H1 (cell line): Measurements from ENCODE around the gene KCNK7. TPM values are rescaled to one million over a fixed set of nuclear protein-coding genes. Genes with fewer than 3 reads are reported as not detected.

Experiments
- CTCF ChIA-PET: fragments of 300-600 bp; sonication (Branson Sonifier 250); formaldehyde crosslinking; loops from one replicate; lab custom pipeline; 2021; ENCODE audit not compliant: partially characterized antibody; lab: Charles Lee
- POLR2A ChIA-PET: fragments of 300-600 bp; sonication (Branson Sonifier 250); formaldehyde crosslinking; loops from one replicate; lab custom pipeline; 2021; ENCODE audit warnings: inconsistent platforms; ENCODE audit not compliant: partially characterized antibody; lab: Charles Lee
- DNase-seq, 2 experiments: peaks; one replicate each; pipeline versions ENCODE4 v3.0.0 to v3.0.0-alpha.2; 2010 to 2022; ENCODE audit warnings: low spot score in 2 of 2, low read depth in 1 of 2, mixed read lengths in 1 of 2
- FAIRE-seq: peaks from 2 replicates; lab custom pipeline; 2011; peaks lifted over from hg19 to GRCh38; lab: Jason Lieb, UNC
- H2AFZ ChIP-seq: 2 replicates; pipeline ENCODE4 v1.8.1; 2012; ENCODE audit warnings: low read length, inconsistent platforms
- H2AK5ac ChIP-seq: 2 replicates; pipeline ENCODE4 v1.6.1; 2013; ENCODE audit warnings: low read depth, low read length
- H2BK120ac ChIP-seq: replicated peaks from 2 replicates; pipeline ENCODE3; 2013; ENCODE audit warnings: low read depth, low read length, inconsistent platforms
- H2BK12ac ChIP-seq: 2 replicates; pipeline ENCODE4 v1.6.1; 2013; ENCODE audit warnings: low read depth, low read length
- H2BK15ac ChIP-seq: 2 replicates; pipeline ENCODE4 v1.6.1; 2013; ENCODE audit warnings: low read length
- H2BK20ac ChIP-seq: 2 replicates; pipeline ENCODE4 v1.6.1; 2013; ENCODE audit warnings: low read length
- H2BK5ac ChIP-seq: 2 replicates; pipeline ENCODE4 v1.6.1; 2013; ENCODE audit warnings: low read depth, low read length
- H3K14ac ChIP-seq: 2 replicates; pipeline ENCODE4 v1.6.1; 2013; ENCODE audit warnings: inconsistent platforms; ENCODE audit not compliant: insufficient read length
- H3K18ac ChIP-seq: 2 replicates; pipeline ENCODE4 v1.6.1; 2013; ENCODE audit warnings: low read length; ENCODE audit errors: extremely low read depth
- H3K23ac ChIP-seq: 2 replicates; pipeline ENCODE4 v1.6.1; 2013; ENCODE audit warnings: inconsistent platforms; ENCODE audit not compliant: insufficient read length
- H3K23me2 ChIP-seq: 2 replicates; pipeline ENCODE4 v1.6.1; 2013; ENCODE audit warnings: low read depth, low read length
- H3K27ac ChIP-seq: 2 replicates; pipeline ENCODE4 v1.6.1; 2011; ENCODE audit warnings: low read depth, low read length, inconsistent platforms
- H3K27me3 ChIP-seq, 4 experiments: replicated peaks in 1 of 4; 1 replicate in 1 of 4; 2 replicates in 3 of 4; pipeline versions ENCODE4 v1.6.1 to v1.8.1; 2011 to 2013; ENCODE audit warnings: low read length in 3 of 4, mild to moderate bottlenecking in 3 of 4, inconsistent platforms in 2 of 4, mixed read lengths in 2 of 4, moderate library complexity in 1 of 4; ENCODE audit not compliant: control insufficient read depth in 3 of 4, insufficient read depth in 3 of 4; ENCODE audit errors: extremely low read depth in 1 of 4
- H3K36me3 ChIP-seq, 4 experiments: 2 replicates each; pipeline versions ENCODE4 v1.6.1 to v1.8.1; 2011 to 2013; ENCODE audit warnings: mild to moderate bottlenecking in 4 of 4, low read length in 3 of 4, moderate library complexity in 2 of 4, control low read depth in 1 of 4, inconsistent platforms in 1 of 4; ENCODE audit not compliant: insufficient read depth in 4 of 4, control insufficient read depth in 2 of 4
- H3K4ac ChIP-seq: replicated peaks from 2 replicates; pipeline ENCODE3; 2013; ENCODE audit warnings: low read length, low read depth, mixed read lengths, inconsistent platforms; ENCODE audit not compliant: insufficient read length
- H3K4me1 ChIP-seq, 4 experiments: replicated peaks in 1 of 4; 1 replicate in 1 of 4; 2 replicates in 3 of 4; pipeline versions ENCODE4 v1.6.1 to v1.8.1; 2011 to 2013; ENCODE audit warnings: low read length in 3 of 4, inconsistent platforms in 2 of 4, mixed read lengths in 1 of 4; ENCODE audit not compliant: insufficient read depth in 4 of 4, control insufficient read depth in 3 of 4
- H3K4me2 ChIP-seq, 2 experiments: 2 replicates each; pipeline versions ENCODE4 v1.6.1 to v1.8.1; 2011 to 2013; ENCODE audit warnings: low read depth in 2 of 2, low read length in 2 of 2, control low read depth in 1 of 2, inconsistent platforms in 1 of 2, mild to moderate bottlenecking in 1 of 2; ENCODE audit not compliant: insufficient read depth in 1 of 2
- H3K4me3 ChIP-seq, 4 experiments: fragments of 200-600, 300-600 bp in 1 of 4; sonication (generic), shearing (Covaris generic), sonication (Bioruptor Twin) in 1 of 4; 2 replicates each; pipeline versions ENCODE4 v1.5.1 to v1.8.1; 2011 to 2016; ENCODE audit warnings: low read length in 4 of 4, low read depth in 3 of 4, control low read depth in 2 of 4, inconsistent platforms in 2 of 4, mild to moderate bottlenecking in 2 of 4, mixed read lengths in 1 of 4, moderate library complexity in 1 of 4; ENCODE audit not compliant: insufficient read depth in 2 of 4; ENCODE audit errors: extremely low read depth in 1 of 4
- H3K56ac ChIP-seq: replicated peaks from 2 replicates; pipeline ENCODE3; 2013; ENCODE audit warnings: low read depth, mild to moderate bottlenecking, mixed read lengths, low read length, inconsistent platforms; ENCODE audit not compliant: insufficient read length
- H3K79me1 ChIP-seq: 2 replicates; pipeline ENCODE4 v1.6.1; 2013; ENCODE audit warnings: low read depth, low read length, control low read depth
- H3K79me2 ChIP-seq, 2 experiments: 2 replicates each; pipeline versions ENCODE4 v1.6.1 to v1.8.1; 2012 to 2013; ENCODE audit warnings: low read length in 2 of 2, mild to moderate bottlenecking in 2 of 2, inconsistent platforms in 1 of 2; ENCODE audit not compliant: insufficient read depth in 2 of 2, control insufficient read depth in 1 of 2
- H3K9ac ChIP-seq, 4 experiments: replicated peaks in 1 of 4; 1 replicate in 1 of 4; 2 replicates in 3 of 4; pipeline versions ENCODE4 v1.6.1 to v1.8.1; 2011 to 2013; ENCODE audit warnings: low read depth in 3 of 4, low read length in 3 of 4, control low read depth in 2 of 4, mild to moderate bottlenecking in 2 of 4, moderate library complexity in 2 of 4, inconsistent platforms in 1 of 4; ENCODE audit errors: extremely low read depth in 1 of 4
- H3K9me3 ChIP-seq, 2 experiments: 2 replicates each; pipeline versions ENCODE4 v1.6.1 to v1.8.1; 2012 to 2013; ENCODE audit warnings: mild to moderate bottlenecking in 2 of 2, moderate library complexity in 2 of 2, control low read depth in 1 of 2, inconsistent platforms in 1 of 2, low read depth in 1 of 2, low read length in 1 of 2, mixed read lengths in 1 of 2; ENCODE audit not compliant: insufficient read depth in 2 of 2
- H4K20me1 ChIP-seq, 2 experiments: replicated peaks in 1 of 2; 2 replicates each; pipeline versions ENCODE3 to v1.8.1; 2011 to 2013; ENCODE audit warnings: inconsistent platforms in 2 of 2, low read length in 2 of 2, mild to moderate bottlenecking in 1 of 2; ENCODE audit not compliant: insufficient read depth in 2 of 2, control insufficient read depth in 1 of 2
- H4K5ac ChIP-seq: 2 replicates; pipeline ENCODE4 v1.6.1; 2013; ENCODE audit warnings: low read length, low read depth, mixed read lengths, inconsistent platforms; ENCODE audit not compliant: insufficient read length
- H4K8ac ChIP-seq: 2 replicates; pipeline ENCODE4 v1.8.0; 2013; ENCODE audit warnings: mild to moderate bottlenecking, moderate library complexity, low read length, inconsistent platforms; ENCODE audit not compliant: insufficient read depth; ENCODE audit errors: extremely low read depth
- H4K91ac ChIP-seq: replicated peaks from 2 replicates; pipeline ENCODE3; 2013; ENCODE audit warnings: low read length, mixed read lengths, inconsistent platforms; ENCODE audit not compliant: insufficient read length
- ATF2 ChIP-seq: IDR thresholded peaks from 2 replicates; pipeline ENCODE4 v1.6.1; 2012; ENCODE audit warnings: low read length, inconsistent platforms
- ATF3 ChIP-seq: IDR thresholded peaks from 2 replicates; pipeline ENCODE4 v1.6.1; 2011; ENCODE audit warnings: low read depth, mild to moderate bottlenecking, low read length; ENCODE audit not compliant: insufficient read depth
- BCL11A ChIP-seq, 2 experiments: IDR thresholded peaks; one replicate each; pipeline ENCODE4 v1.6.1; 2011; ENCODE audit warnings: low read depth in 2 of 2, low read length in 2 of 2, mild to moderate bottlenecking in 2 of 2
- CEBPB ChIP-seq: IDR thresholded peaks from 2 replicates; pipeline ENCODE4 v1.6.1; 2012; ENCODE audit warnings: low read depth, low read length
- HDAC2 ChIP-seq, 2 experiments: fragments of 300-600 bp in 1 of 2; sonication (generic) in 1 of 2; IDR thresholded peaks; 2 replicates each; pipeline ENCODE4 v1.6.1; 2011 to 2012; ENCODE audit warnings: low read depth in 2 of 2, low read length in 2 of 2, mild to moderate bottlenecking in 2 of 2, moderate library complexity in 2 of 2, borderline replicate concordance in 1 of 2, inconsistent platforms in 1 of 2
- HDAC6 ChIP-seq: IDR thresholded peaks from one replicate; pipeline ENCODE4 v1.7.1; 2012; ENCODE audit warnings: low read depth, mild to moderate bottlenecking, inconsistent platforms, low read length, moderate library complexity
- KDM1A ChIP-seq: fragments of 200-600, 300-600 bp; sonication (generic); IDR thresholded peaks from 2 replicates; pipeline ENCODE4 v1.7.1; 2016; ENCODE audit warnings: mild to moderate bottlenecking, low read length, borderline replicate concordance
- PHF8 ChIP-seq: fragments of 200-600 bp; sonication (generic); conservative IDR thresholded peaks from 2 replicates; pipeline ENCODE4 v1.7.1; 2012; ENCODE audit warnings: low read depth, mild to moderate bottlenecking, inconsistent platforms, low read length, moderate library complexity
- SP1 ChIP-seq: IDR thresholded peaks from 2 replicates; pipeline ENCODE4 v1.6.1; 2011; ENCODE audit warnings: low read depth, low read length
- TAF7 ChIP-seq: optimal IDR thresholded peaks from 2 replicates; pipeline ENCODE3; 2011; ENCODE audit warnings: low read depth, mild to moderate bottlenecking, inconsistent platforms, low read length, moderate library complexity, borderline replicate concordance
- TEAD4 ChIP-seq: IDR thresholded peaks from 2 replicates; pipeline ENCODE4 v1.6.1; 2012; ENCODE audit warnings: low read depth, low read length, inconsistent platforms, mixed read lengths
- WGBS, 2 experiments: shearing (Covaris generic) in 1 of 2; methylation state at CpG; one replicate each; pipeline versions ENCODE4 v1.1.6 to v1.1.7; 2013 to 2015; ENCODE audit warnings: low lambda C conversion rate in 2 of 2, mixed read lengths in 2 of 2, inconsistent platforms in 1 of 2, low coverage in 1 of 2, missing lambda C conversion rate in 1 of 2; ENCODE audit not compliant: insufficient replicate concordance in 2 of 2, insufficient coverage in 1 of 2, insufficient read length in 1 of 2; ENCODE audit errors: extremely low coverage in 1 of 2, missing lambda C conversion rate in 1 of 2; 5-methylcytosine and 5-hydroxymethylcytosine counted together
- polyA plus RNA-seq, 7 experiments: library from polyadenylated mRNA; depleted of rRNA in 3 of 7; stranded (reverse) in 5 of 7; unstranded in 2 of 7; fragments of >200 nt in 5 of 7; fragments of 200-250 nt in 2 of 7; gene quantifications; 1 replicate in 5 of 7; 2 replicates in 1 of 7; 4 replicates in 1 of 7; pipeline versions ENCODE4 v1.2.1 to v1.2.3, GENCODE V29; 2011 to 2013; ENCODE audit warnings: missing spikeins in 2 of 7, mixed read lengths in 2 of 7
- total RNA-seq: library from RNA; stranded (reverse); fragmentation: NEBNext Ultra II Directional; extraction: Animal tissue kit (Norgen Biotek cat#: 25700); gene quantifications from 2 replicates; pipeline ENCODE4 v1.2.1, GENCODE V29; 2021

KCNK7 gene
- total and polyA plus RNA-seq, 2 of the 8 experiments (the other 6 are each of a cell fraction or from before 2014, with no cell fraction given): 0.74 to 1.0 TPM

- Histone ChIP-seq H2BK15ac (no peak overlapping the region), H2BK120ac (no peak overlapping the region), H4K5ac (no peak overlapping the region), H2AFZ (no peak overlapping the region), H3K79me2 (no peaks in the 10 kb centered on the region; a peak in 1 of 4 replicates), H3K23me2 (peaks cover 7% of the 10 kb centered on the region; the same call in 1 of the 2 replicates), H3K4ac (no peak overlapping the region), H3K56ac (no peak overlapping the region), H2BK20ac (no peak overlapping the region), H3K18ac (no peak overlapping the region), H4K8ac (no peak overlapping the region), H3K9ac (no peak overlapping the region), H2AK5ac (no peak overlapping the region), H4K20me1 (peaks cover 2 to 13% of the 10 kb centered on the region in 2 experiments), H3K79me1 (0 out of 2 replicates have a peak, but pooled peaks cover 3% of the 10 kb centered on the region), H3K27ac (no peak overlapping the region), H3K4me2 (no peak overlapping the region), H3K14ac (no peak overlapping the region), H3K36me3 (peaks cover 4 to 24% (median 13%) of the 10 kb centered on the region in 4 experiments; a peak in 6 of 8 replicates), H3K4me3 (no peak overlapping the region), H3K4me1 (peaks cover 0 to 12% (median 7%) of the 10 kb centered on the region in 4 experiments; a peak in 6 of 7 replicates), H3K23ac (no peak overlapping the region), H3K9me3 (no peaks in the 10 kb centered on the region), H3K27me3 (no peaks in the 10 kb centered on the region; a peak in 1 of 7 replicates), H4K91ac (no peak overlapping the region), H2BK5ac (no peak overlapping the region), H2BK12ac (no peak overlapping the region)
- ChIA-PET CTCF (interaction anchor here (0.7 to 14.8 kb wide), 8 partner anchors 8 to 288 kb away, joined by 3 to 227 read pairs (median 3); partner anchors contain the start of genes KCNK7 and PCNX3), POLR2A (interaction anchor here (0.7 to 2.0 kb wide), 4 partner anchors 10 to 13 kb away, joined by 3 to 9 read pairs (median 4); no protein-coding TSS in a partner anchor)
- 83% methylated on average over 1 of the region's 1 CpG; no CpG with 5 or more reads in 1 of the 2 experiments for WGBS, 2 experiments
- FAIRE-seq (no peak), DNase-seq (no peak)
- no peak for TF ChIP-seq HDAC6
- no peak for TF ChIP-seq HDAC2 (IDR thresholded peaks at IDR 0.05; ENCODE audit: borderline replicate concordance in 1 of 2, low read depth in 2 of 2, low read length in 2 of 2)
- TF ChIP-seq TAF7: no peak
- no peak for TF ChIP-seq ATF3
- TF ChIP-seq TEAD4: no peak
- TF ChIP-seq BCL11A (IDR thresholded peaks at IDR 0.05; ENCODE audit: low read depth in 2 of 2, low read length in 2 of 2): no peak
- no peak for TF ChIP-seq PHF8
- TF ChIP-seq SP1: no peak
- TF ChIP-seq KDM1A: no peak
- no peak for TF ChIP-seq CEBPB
- no peak for TF ChIP-seq ATF2
Observed at GRCh38 chr11:65604258-65604657, 8.7 kb upstream of the KCNK7 start.
